Heart right ventricle (tissue), 16 donors: ENCODE measurements around the gene NCCRP1. TPM values are rescaled to one million over a fixed set of nuclear protein-coding genes. Genes with fewer than 3 reads are reported as not detected.

ENCODE experiments used
- ATAC-seq, 8 donors: fragments of 200-7000 bp; cut with Tn5 transposase; one replicate each; pipeline ENCODE4 v1.9.1; 2020; ENCODE audit warnings: mild to moderate bottlenecking in 8 of 8, moderate library complexity in 8 of 8, moderate number of reproducible peaks in 1 of 8
- DNase-seq, 2 donors: peaks; one replicate each; pipeline ENCODE4 v3.0.0-alpha.2; 2020
- H3K27ac ChIP-seq, 10 donors: fragments of 200-600 bp; sonication (generic) in 2 of 10; one replicate each; pipeline versions ENCODE4 v1.5.0 to v1.8.0; 2020 to 2022; ENCODE audit warnings: mild to moderate bottlenecking in 3 of 10
- H3K27me3 ChIP-seq, 7 donors: fragments of 200-600 bp; one replicate each; pipeline ENCODE4 v1.8.0; 2021 to 2022; ENCODE audit warnings: mild to moderate bottlenecking in 2 of 7
- H3K36me3 ChIP-seq, 9 donors: fragments of 200-600 bp; sonication (generic) in 1 of 9; one replicate each; pipeline versions ENCODE4 v1.5.0 to v1.8.0; 2020 to 2022; ENCODE audit warnings: mild to moderate bottlenecking in 2 of 9
- H3K4me1 ChIP-seq, 9 donors: fragments of 200-600 bp; sonication (generic) in 1 of 9; one replicate each; pipeline versions ENCODE4 v1.5.0 to v1.8.0; 2020 to 2022; ENCODE audit warnings: mild to moderate bottlenecking in 4 of 9
- H3K4me3 ChIP-seq, 10 donors: fragments of 200-600 bp; sonication (generic) in 2 of 10; one replicate each; pipeline versions ENCODE4 v1.5.0 to v1.8.0; 2020 to 2022; ENCODE audit warnings: mild to moderate bottlenecking in 7 of 10, moderate library complexity in 2 of 10
- H3K9me3 ChIP-seq, 11 donors: fragments of 200-600 bp in 10 of 11; sonication (generic) in 2 of 11; one replicate each; pipeline versions ENCODE4 v1.5.0 to v1.8.0; 2013 to 2022; ENCODE audit warnings: mild to moderate bottlenecking in 2 of 11, control low read depth in 1 of 11, moderate library complexity in 1 of 11
- WGBS, 2 donors: extraction: QIAGEN DNeasy Blood & Tissue Kit; methylation state at CpG; one replicate each; pipeline ENCODE4 v1.1.7; 2013; ENCODE audit warnings: inconsistent platforms in 1 of 2; 5-methylcytosine and 5-hydroxymethylcytosine counted together
- intact Hi-C, 10 donors: fragments of 100-400 bp; cut with DNase I; formaldehyde crosslinking; loops; one replicate each; pipeline versions ENCODE4 v1.11.1 to v1.14.2; 2022
- polyA plus RNA-seq, 2 donors: library from polyadenylated mRNA; stranded (reverse); fragments of 200-250 nt; gene quantifications; one replicate each; pipeline ENCODE4 v1.2.3, GENCODE V29; 2013
- total RNA-seq, 10 donors: library from RNA; stranded (reverse); fragmentation: NEBNext Ultra II Directional in 3 of 10; extraction: Animal tissue kit (Norgen Biotek cat#: 25700) in 3 of 10; gene quantifications; one replicate each; pipeline versions ENCODE4 v1.2.1 to v1.2.4, GENCODE V29; 2021 to 2023
- TF ChIP-seq, protein P1 (sequence below), 9 donors: fragments of 200-600 bp; sonication (generic) in 2 of 9; IDR thresholded peaks; one replicate each; pipeline versions ENCODE4 v1.5.0 to v1.8.0; 2021 to 2022; ENCODE audit warnings: antibody characterized with exemption in 9 of 9, mild to moderate bottlenecking in 5 of 9, moderate library complexity in 1 of 9
- donor health status: Arrhythmogenic right ventricular cardiomyopathy.
- donor health status: ischemic (EF 13 %, LVEDD 7.1; RV severe dilation, severe dysfunction).
- donor health status: healthy with polysubstance abuse.
- donor health status: DM: no; HTN: yes; CAD: no.
- donor health status: DM: no; HTN: no; CAD: no.
- donor health status: ischemic (EF 25% LVEDD 6.9; RV normal size, moderate dysfunction).
- donor health status: ischemic (EF 25% LVEDD 5.7; RV mildly dilated, moderate dysfunction).
- donor health status: healthy.
- donor health status: DM: yes; HTN: yes; CAD: no.
- donor health status: Ischemic cardiomyopathy.
- donor health status: ischemic (EF 35%, LVEDD 5.7; RV mildly dilated, moderate dysfunction).
- donor health status: nonischemic (EF 11% LVEDD 7.7; RV severe dilation, severe dysfunction).
- donor health status: DM: yes; HTN: yes; CAD: no.
- donor health status: PGD.
- donor health status: ischemic (EF 29% LVEDD 5.4; RV normal size, mild dysfunction).
- donor health status: nonischemic (EF 23%, LVEDD 6.1; RV moderate dilation, normal function).

NCCRP1 gene
- total and polyA plus RNA-seq, 12 donors = 0.03 TPM; not detected in 11

DNA sequence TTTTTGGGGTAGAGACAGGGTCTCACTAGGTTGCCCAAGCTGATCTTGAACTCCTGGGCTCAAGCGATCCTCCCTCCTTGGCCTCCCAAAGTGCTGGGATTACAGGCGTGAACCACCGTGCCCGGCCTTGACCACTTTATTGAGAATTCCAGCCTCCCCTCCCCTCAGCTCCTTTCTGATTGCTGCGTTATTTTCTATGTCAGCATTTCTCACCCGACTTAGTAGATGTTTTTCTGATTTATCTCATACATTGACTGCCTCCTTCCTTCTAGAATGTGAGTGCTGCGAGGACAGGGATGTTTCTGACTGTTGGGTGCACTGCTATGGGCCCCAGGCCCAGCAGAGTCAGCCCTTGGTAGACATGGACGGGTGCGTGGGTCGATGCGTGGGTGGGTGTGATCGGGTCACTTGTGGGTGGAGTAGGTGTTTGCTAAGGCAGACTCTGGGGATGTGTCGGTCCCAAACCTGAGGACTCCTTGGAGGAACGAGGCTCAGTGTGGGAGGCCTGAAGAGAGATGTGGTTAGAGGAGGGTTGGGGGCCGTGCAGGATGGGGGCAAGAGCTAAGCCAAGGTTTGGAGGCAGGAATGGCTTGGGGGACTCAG lies 34.2 kb upstream of the NCCRP1 start:
- H3K4me3 ChIP-seq = no peak overlapping the region
- 88 to 93% methylated on average over 15 of the region's 15 CpGs for WGBS, 2 donors
- TF ChIP-seq, protein P1, sequence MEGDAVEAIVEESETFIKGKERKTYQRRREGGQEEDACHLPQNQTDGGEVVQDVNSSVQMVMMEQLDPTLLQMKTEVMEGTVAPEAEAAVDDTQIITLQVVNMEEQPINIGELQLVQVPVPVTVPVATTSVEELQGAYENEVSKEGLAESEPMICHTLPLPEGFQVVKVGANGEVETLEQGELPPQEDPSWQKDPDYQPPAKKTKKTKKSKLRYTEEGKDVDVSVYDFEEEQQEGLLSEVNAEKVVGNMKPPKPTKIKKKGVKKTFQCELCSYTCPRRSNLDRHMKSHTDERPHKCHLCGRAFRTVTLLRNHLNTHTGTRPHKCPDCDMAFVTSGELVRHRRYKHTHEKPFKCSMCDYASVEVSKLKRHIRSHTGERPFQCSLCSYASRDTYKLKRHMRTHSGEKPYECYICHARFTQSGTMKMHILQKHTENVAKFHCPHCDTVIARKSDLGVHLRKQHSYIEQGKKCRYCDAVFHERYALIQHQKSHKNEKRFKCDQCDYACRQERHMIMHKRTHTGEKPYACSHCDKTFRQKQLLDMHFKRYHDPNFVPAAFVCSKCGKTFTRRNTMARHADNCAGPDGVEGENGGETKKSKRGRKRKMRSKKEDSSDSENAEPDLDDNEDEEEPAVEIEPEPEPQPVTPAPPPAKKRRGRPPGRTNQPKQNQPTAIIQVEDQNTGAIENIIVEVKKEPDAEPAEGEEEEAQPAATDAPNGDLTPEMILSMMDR (IDR thresholded peaks at IDR 0.05) = no peak
- intact Hi-C loops = no loop called here
- DNase-seq = no peak
- H3K27me3 ChIP-seq = no peaks in the 10 kb centered on the region
- peaks cover 0 to 46% (median 26%) of the 10 kb centered on the region in 9 donors for H3K4me1 ChIP-seq
- no peaks in the 10 kb centered on the region for H3K9me3 ChIP-seq
- ATAC-seq = no peak
- no peaks in the 10 kb centered on the region for H3K36me3 ChIP-seq
- H3K27ac ChIP-seq = no peak overlapping the region

DNA sequence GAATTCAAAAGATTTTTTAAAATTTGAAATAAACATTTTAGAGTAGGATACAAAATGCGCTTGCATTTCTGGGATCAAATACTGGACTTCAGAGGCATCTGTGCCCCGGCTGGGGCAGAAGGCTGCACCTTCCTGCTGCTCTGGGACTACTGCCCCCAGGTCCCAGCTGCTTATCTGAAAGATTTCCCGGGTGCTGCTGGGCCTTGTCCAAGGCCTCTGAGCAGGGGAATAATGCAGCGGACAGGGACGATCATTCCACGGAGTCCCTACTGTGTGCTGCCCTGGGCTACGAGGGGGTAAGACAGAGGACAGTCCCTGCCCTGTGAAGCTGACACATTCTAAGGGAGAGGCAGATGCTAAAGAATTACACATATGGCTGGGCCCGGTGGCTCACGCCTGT lies 33.1 kb upstream of the NCCRP1 start:
- H3K9me3 ChIP-seq = no peaks in the 10 kb centered on the region
- intact Hi-C loops = no loop called here
- no peaks in the 10 kb centered on the region for H3K36me3 ChIP-seq
- peaks cover 0 to 37% (median 21%) of the 10 kb centered on the region in 9 donors for H3K4me1 ChIP-seq
- H3K4me3 ChIP-seq = no peak overlapping the region
- no peak for DNase-seq
- no peaks in the 10 kb centered on the region for H3K27me3 ChIP-seq
- no peak for ATAC-seq
- H3K27ac ChIP-seq = no peak overlapping the region
- TF ChIP-seq, protein P1 (IDR thresholded peaks at IDR 0.05) = no peak
- WGBS, 2 donors = 77 to 88% methylated on average over 9 of the region's 9 CpGs

DNA sequence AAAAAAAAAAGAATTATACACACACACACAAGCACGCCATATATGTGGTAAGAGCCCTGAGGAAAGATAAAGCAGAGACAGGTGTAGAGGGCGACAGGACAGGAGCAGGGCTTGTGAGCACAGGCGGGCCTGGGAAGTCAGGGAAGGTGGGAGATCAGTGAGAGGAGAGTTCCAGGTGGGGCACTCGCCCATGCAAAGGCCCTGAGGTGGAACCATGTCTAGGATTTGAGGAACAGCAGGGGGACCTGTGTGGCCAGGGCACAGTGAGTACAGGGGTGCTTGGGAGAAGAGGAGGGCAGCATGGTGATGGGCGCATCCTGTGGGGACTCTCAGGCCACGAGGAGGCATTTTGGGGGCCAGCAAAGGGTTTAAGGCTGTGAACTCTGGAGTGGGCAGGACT lies 32.5 kb upstream of the NCCRP1 start:
- peaks cover 0 to under 1% (median 0%) of the 10 kb centered on the region in 9 donors for H3K36me3 ChIP-seq
- WGBS, 2 donors = 97 to 99% methylated on average over 6 of the region's 6 CpGs
- H3K27me3 ChIP-seq = no peaks in the 10 kb centered on the region
- H3K4me1 ChIP-seq = peaks cover 0 to 37% (median 21%) of the 10 kb centered on the region in 9 donors
- H3K4me3 ChIP-seq = no peak overlapping the region
- TF ChIP-seq, protein P1 (IDR thresholded peaks at IDR 0.05) = no peak
- no peaks in the 10 kb centered on the region for H3K9me3 ChIP-seq
- intact Hi-C loops = no loop called here
- no peak for ATAC-seq
- no peak for DNase-seq
- H3K27ac ChIP-seq = no peak overlapping the region

GRCh38 chr19:39165857-39166256 lies 30.9 kb upstream of the NCCRP1 start:
- peaks cover 0 to 25% (median 17%) of the 10 kb centered on the region in 9 donors for H3K4me1 ChIP-seq
- DNase-seq (no peak), ATAC-seq (no peak)
- no peaks in the 10 kb centered on the region for H3K27me3 ChIP-seq
- WGBS, 2 donors = 95 to 96% methylated on average over 7 of the region's 7 CpGs
- TF ChIP-seq, protein P1 (IDR thresholded peaks at IDR 0.05) = no peak
- H3K4me3 ChIP-seq = no peak overlapping the region
- H3K9me3 ChIP-seq = no peaks in the 10 kb centered on the region
- intact Hi-C loops = no loop called here
- no peak overlapping the region for H3K27ac ChIP-seq
- H3K36me3 ChIP-seq = peaks cover 0 to 15% (median 0%) of the 10 kb centered on the region in 9 donors
